ENCODE data around the gene MRPL32.

The MRPL32 gene

GRCh38 chr7:42900842-42901241, 31.3 kb upstream of the MRPL32 start:
- H3K4me3 ChIP-seq (replicated peaks in 1 of 2; ENCODE audit: low read depth in 2 of 2, low read length in 2 of 2): no peak overlapping the region
- no peak for TF ChIP-seq CTCF (IDR thresholded peaks at IDR 0.05; ENCODE audit: low read depth, low read length)
- no peak for DNase-seq (ENCODE audit: low read depth in 2 of 2)

- TF ChIP-seq CTCF (IDR thresholded peaks at IDR 0.05; ENCODE audit: low read depth, low read length): no peak
- no peak for DNase-seq (ENCODE audit: low read depth in 2 of 2)
- H3K4me3 ChIP-seq (replicated peaks in 1 of 2; ENCODE audit: low read depth in 2 of 2, low read length in 2 of 2): no peak overlapping the region
Observed at GRCh38 chr7:42902331-42902730, 29.8 kb upstream of the MRPL32 start.

- TF ChIP-seq CTCF (IDR thresholded peaks at IDR 0.05; ENCODE audit: low read depth, low read length): no peak
- DNase-seq (ENCODE audit: low read depth in 2 of 2): no peak
- H3K4me3 ChIP-seq (replicated peaks in 1 of 2; ENCODE audit: low read depth in 2 of 2, low read length in 2 of 2): no peak overlapping the region
Observed at GRCh38 chr7:42906181-42906580, 26.0 kb upstream of the MRPL32 start.

GRCh38 chr7:42907316-42907715, 24.9 kb upstream of the MRPL32 start:
- peak; percentile 20 to 44 for DNase-seq (ENCODE audit: low read depth in 2 of 2)
- no peak for TF ChIP-seq CTCF (IDR thresholded peaks at IDR 0.05; ENCODE audit: low read depth, low read length)
- no peak overlapping the region for H3K4me3 ChIP-seq (replicated peaks in 1 of 2; ENCODE audit: low read depth in 2 of 2, low read length in 2 of 2)

GRCh38 chr7:42910306-42910705, 21.9 kb upstream of the MRPL32 start:
- no peak for TF ChIP-seq CTCF (IDR thresholded peaks at IDR 0.05; ENCODE audit: low read depth, low read length)
- no peak for DNase-seq (ENCODE audit: low read depth in 2 of 2)
- no peak overlapping the region for H3K4me3 ChIP-seq (replicated peaks in 1 of 2; ENCODE audit: low read depth in 2 of 2, low read length in 2 of 2)

- peak; percentile 92 to 95 for DNase-seq (ENCODE audit: low read depth in 2 of 2)
- TF ChIP-seq CTCF (IDR thresholded peaks at IDR 0.05; ENCODE audit: low read depth, low read length): no peak
- H3K4me3 ChIP-seq (replicated peaks in 1 of 2; ENCODE audit: low read depth in 2 of 2, low read length in 2 of 2): peak within 1 kb of the TSS; percentile 65 to 74
Observed at GRCh38 chr7:42911454-42912447, 20.4 kb upstream of the MRPL32 start, which contains the start of gene C7orf25. TSS of gene C7orf25 (minus strand) at chr7:42912070. CDS start at chr7:42910900, 1,170 bp downstream.

Measured in cardiac fibroblast (primary cell).